Testis (tissue), 3 donors: Measurements from ENCODE around the gene PPARGC1A. TPM values are rescaled to one million over a fixed set of nuclear protein-coding genes. Genes with fewer than 3 reads are reported as not detected.

Experiments
- DNase-seq: peaks from one replicate; pipeline ENCODE4 v3.0.0-alpha.2; 2019
- H3K27ac ChIP-seq, 2 donors: fragments of 200-600 bp; sonication (generic); one replicate each; pipeline ENCODE4 v1.5.1; 2019
- H3K27me3 ChIP-seq: fragments of 200-600 bp; sonication (generic); one replicate; pipeline ENCODE4 v1.5.1; 2019
- H3K36me3 ChIP-seq: fragments of 200-600 bp; sonication (generic); one replicate; pipeline ENCODE4 v1.5.1; 2017; ENCODE audit warnings: low read depth; ENCODE audit errors: missing control alignments
- H3K4me1 ChIP-seq: fragments of 200-600 bp; sonication (generic); one replicate; pipeline ENCODE4 v1.5.1; 2019
- H3K4me3 ChIP-seq, 2 donors: fragments of 200-600 bp; sonication (generic); one replicate each; pipeline ENCODE4 v1.5.1; 2017 to 2019
- H3K9me3 ChIP-seq: fragments of 200-600 bp; sonication (generic); one replicate; pipeline ENCODE4 v1.5.1; 2017
- CTCF ChIP-seq, 3 experiments: fragments of 450-650 bp in 2 of 3; fragments of 200-600 bp in 1 of 3; sonication (generic) in 1 of 3; IDR thresholded peaks; one replicate each; pipeline ENCODE4 v1.5.1; 2016 to 2019; ENCODE audit warnings: antibody characterized with exemption in 3 of 3, mild to moderate bottlenecking in 2 of 3, moderate library complexity in 1 of 3
- POLR2A ChIP-seq: fragments of 450-650 bp; IDR thresholded peaks from one replicate; pipeline ENCODE4 v1.6.1; 2017; ENCODE audit warnings: antibody characterized with exemption, mild to moderate bottlenecking, moderate library complexity
- WGBS, 2 donors: methylation state at CpG; one replicate each; pipeline ENCODE4 v1.1.5; 2018; 5-methylcytosine and 5-hydroxymethylcytosine counted together
- intact Hi-C: fragments of 100-400 bp; cut with DNase I; formaldehyde crosslinking; loops from one replicate; pipeline ENCODE4 v1.15.1; 2023; ENCODE audit warnings: low total_unique reads
- polyA plus RNA-seq: library from polyadenylated mRNA; stranded (reverse); fragments of 350-450 nt; fragmentation: Illumina TruSeq; extraction: RNeasy Lipid Tissue Mini Kit (QIAGEN cat#74804); gene quantifications from one replicate; pipeline ENCODE4 v1.2.3, GENCODE V29; 2014; ENCODE audit warnings: low read depth, low replicate concordance; ENCODE audit not compliant: insufficient read depth
- total RNA-seq, 2 donors: library from RNA; depleted of rRNA; stranded (reverse); fragments of >200 nt; gene quantifications; one replicate each; pipeline ENCODE4 v1.2.3, GENCODE V29; 2016

PPARGC1A gene
- total and polyA plus RNA-seq, 3 donors from 2014 or later: 15.4 to 33.4 (median 33.0) TPM

GRCh38 chr4:23763559-23763958 lies 126.3 kb downstream of the PPARGC1A start:
- no peaks in the 10 kb centered on the region for H3K27me3 ChIP-seq
- intact Hi-C loops: no loop called here
- H3K36me3 ChIP-seq: no peaks in the 10 kb centered on the region
- TF ChIP-seq POLR2A: no peak
- no peak for TF ChIP-seq CTCF (IDR thresholded peaks at IDR 0.05)
- no peak overlapping the region for H3K4me3 ChIP-seq
- no peaks in the 10 kb centered on the region for H3K9me3 ChIP-seq
- 41 to 80% methylated on average over 3 of the region's 3 CpGs for WGBS, 2 donors
- no peaks in the 10 kb centered on the region for H3K4me1 ChIP-seq
- DNase-seq: no peak
- no peak overlapping the region for H3K27ac ChIP-seq

GRCh38 chr4:23762551-23762950 lies 127.3 kb downstream of the PPARGC1A start:
- Histone ChIP-seq H3K9me3 (no peaks in the 10 kb centered on the region), H3K4me1 (no peaks in the 10 kb centered on the region), H3K36me3 (no peaks in the 10 kb centered on the region), H3K27me3 (no peaks in the 10 kb centered on the region), H3K4me3 (no peak overlapping the region), H3K27ac (no peak overlapping the region)
- no peak for DNase-seq
- intact Hi-C loops: no loop called here
- 90 to 91% methylated on average over 2 of the region's 2 CpGs for WGBS, 2 donors
- TF ChIP-seq CTCF (IDR thresholded peaks at IDR 0.05) (no peak), POLR2A (no peak)

DNA sequence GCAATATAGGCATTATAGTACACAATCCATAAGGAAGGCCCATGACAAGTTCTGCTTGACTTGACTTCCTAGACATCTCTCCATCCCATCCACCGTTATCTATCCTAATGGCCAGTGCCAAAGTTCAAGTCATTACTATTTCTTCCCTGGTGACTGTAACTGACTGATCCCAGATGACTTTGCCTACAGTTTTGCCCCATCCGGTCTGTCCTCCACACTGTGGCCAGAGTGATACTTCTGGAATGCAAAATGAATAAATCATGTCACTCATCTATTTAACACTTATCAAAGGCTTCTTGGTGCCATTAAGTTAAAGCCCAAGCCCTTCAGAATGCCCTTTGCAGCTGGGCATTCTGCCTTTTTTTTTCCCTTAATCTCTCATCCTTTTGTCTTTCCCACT lies 130.8 kb downstream of the PPARGC1A start:
- DNase-seq: no peak
- Histone ChIP-seq H3K4me1 (no peaks in the 10 kb centered on the region), H3K36me3 (no peaks in the 10 kb centered on the region), H3K27me3 (no peaks in the 10 kb centered on the region), H3K27ac (no peak overlapping the region), H3K4me3 (no peak overlapping the region), H3K9me3 (no peaks in the 10 kb centered on the region)
- intact Hi-C loops: no loop called here
- TF ChIP-seq POLR2A: no peak
- TF ChIP-seq CTCF (IDR thresholded peaks at IDR 0.05): no peak
- 44 to 53% methylated on average over 2 of the region's 2 CpGs for WGBS, 2 donors

DNA sequence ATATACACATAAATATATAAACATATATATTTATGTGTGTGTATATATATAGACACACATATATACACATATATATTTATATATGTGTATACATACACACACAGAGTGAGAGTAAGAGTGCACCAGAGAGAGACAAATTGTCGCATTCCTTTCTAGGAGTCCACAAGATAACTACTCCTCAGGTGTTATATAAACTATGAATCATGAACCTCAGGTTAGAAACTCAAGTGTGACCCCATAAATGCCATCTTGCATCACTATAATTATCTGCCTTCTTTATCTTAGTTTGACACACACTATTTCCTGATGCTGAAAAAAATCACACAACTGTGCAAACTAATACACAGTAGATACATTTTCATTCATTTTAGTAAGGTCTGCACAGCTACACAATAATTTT lies 135.2 kb downstream of the PPARGC1A start:
- Histone ChIP-seq H3K9me3 (no peaks in the 10 kb centered on the region), H3K27me3 (no peaks in the 10 kb centered on the region), H3K36me3 (no peaks in the 10 kb centered on the region), H3K27ac (no peak overlapping the region), H3K4me1 (no peaks in the 10 kb centered on the region), H3K4me3 (no peak overlapping the region)
- intact Hi-C loops: no loop called here
- WGBS, 2 donors: 91 to 96% methylated on average over 1 of the region's 1 CpG
- TF ChIP-seq POLR2A (no peak), CTCF (IDR thresholded peaks at IDR 0.05) (no peak)
- no peak for DNase-seq

DNA sequence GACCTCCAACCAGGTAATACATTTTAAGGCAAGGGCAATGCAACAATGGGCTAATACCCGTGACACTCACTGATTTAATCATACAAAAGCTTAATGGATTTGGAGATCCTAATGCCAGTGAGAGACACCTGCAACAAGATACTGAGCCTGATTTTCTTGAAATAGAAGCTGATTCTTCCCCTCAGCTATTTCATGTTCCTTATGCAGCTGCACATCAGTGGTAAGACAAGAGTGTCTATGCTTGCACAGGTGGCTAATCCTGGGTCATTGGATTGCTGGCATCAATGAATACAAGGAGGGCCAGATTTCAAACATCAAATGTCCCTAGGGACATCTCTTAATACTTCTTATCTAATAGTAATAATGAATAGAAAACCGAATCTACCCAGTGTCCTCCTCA lies 139.7 kb downstream of the PPARGC1A start:
- WGBS, 2 donors: 79 to 88% methylated on average over 2 of the region's 2 CpGs
- no peak for TF ChIP-seq CTCF (IDR thresholded peaks at IDR 0.05)
- TF ChIP-seq POLR2A: no peak
- intact Hi-C loops: no loop called here
- Histone ChIP-seq H3K9me3 (no peaks in the 10 kb centered on the region), H3K27ac (no peak overlapping the region), H3K27me3 (no peaks in the 10 kb centered on the region), H3K4me3 (no peak overlapping the region), H3K4me1 (no peaks in the 10 kb centered on the region), H3K36me3 (no peaks in the 10 kb centered on the region)
- DNase-seq: no peak
